Activated CD8-positive, alpha-beta memory T cell treated with anti-CD3 and anti-CD28 coated beads, Interleukin-2, amount 10 ng/mL, durations not matched to agents 7 days and 5 days (primary cell): ENCODE results near the gene ADAM30. TPM values are rescaled to one million over a fixed set of nuclear protein-coding genes. Genes with fewer than 3 reads are reported as not detected.

Experiments
- ATAC-seq: fragments of 150-1000 bp; cut with Tn5 transposase; one replicate; pipeline ENCODE4 v1.10.0; 2021; ENCODE audit warnings: moderate library complexity
- CTCF ChIA-PET: fragments of 350-600 bp; sonication (Branson Sonifier 250); formaldehyde crosslinking; loops from one replicate; lab custom pipeline; 2021; ENCODE audit warnings: antibody characterized with exemption; lab: Charles Lee
- DNase-seq: peaks from one replicate; pipeline ENCODE4 v3.0.0-alpha.2; 2020
- H3K27ac Mint-ChIP-seq: one replicate; pipeline ENCODE4 v1.8.0; 2021; ENCODE audit warnings: mild to moderate bottlenecking, mixed read lengths
- H3K27me3 Mint-ChIP-seq: one replicate; pipeline ENCODE4 v1.8.0; 2021; ENCODE audit warnings: mixed read lengths
- H3K36me3 Mint-ChIP-seq: one replicate; pipeline ENCODE4 v1.8.0; 2021; ENCODE audit warnings: mild to moderate bottlenecking, mixed read lengths
- H3K4me1 Mint-ChIP-seq: one replicate; pipeline ENCODE4 v1.8.0; 2021; ENCODE audit warnings: mixed read lengths
- H3K4me3 Mint-ChIP-seq: one replicate; pipeline ENCODE4 v1.8.0; 2021; ENCODE audit warnings: mild to moderate bottlenecking, moderate library complexity, mixed read lengths
- H3K9me3 Mint-ChIP-seq: one replicate; pipeline ENCODE4 v1.8.0; 2022; ENCODE audit warnings: low read depth, mixed read lengths
- total RNA-seq, 2 experiments: library from RNA; stranded (reverse); gene quantifications; one replicate each; pipeline ENCODE4 v1.2.3, GENCODE V29; 2021

Gene ADAM30
- not detected for total RNA-seq

DNA sequence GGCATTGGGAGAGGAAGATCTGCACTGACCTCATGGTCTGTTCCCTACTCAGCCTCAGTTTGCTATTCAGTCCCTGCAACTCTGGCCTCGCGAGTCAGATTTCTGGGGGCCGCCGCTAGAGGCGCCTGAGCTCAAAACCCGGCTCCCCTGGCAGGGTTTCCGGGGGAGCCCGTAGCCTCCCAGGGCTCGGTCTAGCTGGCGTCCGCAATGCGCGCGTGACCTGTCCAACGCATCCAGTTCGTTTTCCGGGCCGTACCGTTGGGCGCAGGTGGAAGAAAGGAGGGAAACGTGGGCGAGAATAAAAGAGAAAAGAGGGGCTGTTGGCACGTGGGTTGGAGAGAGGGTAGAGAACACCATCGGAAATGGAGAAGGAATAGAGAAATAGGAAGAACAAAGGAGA, at the start of gene ADAM30:
Gene ADAM30, minus strand, starts transcription at position 213 of the 400 bp plus-strand sequence. Its CDS starts 179 bp downstream, at position 34.
- H3K27ac Mint-ChIP-seq: no peak within 1 kb of the TSS
- no peak for DNase-seq
- H3K4me3 Mint-ChIP-seq: no peak within 1 kb of the TSS
- H3K36me3 Mint-ChIP-seq: peaks cover 4% of the 10 kb centered on the region
- no peaks in the 10 kb centered on the region for H3K9me3 Mint-ChIP-seq
- CTCF ChIA-PET: interaction anchor here (0.7 to 2.5 kb wide), 3 partner anchors 10 to 13 kb away, joined by 3 to 8 read pairs (median 4); no protein-coding TSS in a partner anchor
- H3K27me3 Mint-ChIP-seq: peaks cover 32% of the 10 kb centered on the region
- ATAC-seq: no peak
- H3K4me1 Mint-ChIP-seq: peaks cover 36% of the 10 kb centered on the region

- no peak overlapping the region for H3K4me3 Mint-ChIP-seq
- ATAC-seq: no peak
- CTCF ChIA-PET: interaction anchor here (0.7 kb wide), 1 partner anchor 45 kb away, joined by 4 read pairs; no protein-coding TSS in a partner anchor
- H3K27ac Mint-ChIP-seq: no peak overlapping the region
- H3K36me3 Mint-ChIP-seq: peaks cover 27% of the 10 kb centered on the region
- no peak for DNase-seq
- no peaks in the 10 kb centered on the region for H3K27me3 Mint-ChIP-seq
- no peaks in the 10 kb centered on the region for H3K9me3 Mint-ChIP-seq
- H3K4me1 Mint-ChIP-seq: peaks cover 2% of the 10 kb centered on the region
Observed at GRCh38 chr1:119943216-119943615, 46.9 kb upstream of the ADAM30 start.

DNA sequence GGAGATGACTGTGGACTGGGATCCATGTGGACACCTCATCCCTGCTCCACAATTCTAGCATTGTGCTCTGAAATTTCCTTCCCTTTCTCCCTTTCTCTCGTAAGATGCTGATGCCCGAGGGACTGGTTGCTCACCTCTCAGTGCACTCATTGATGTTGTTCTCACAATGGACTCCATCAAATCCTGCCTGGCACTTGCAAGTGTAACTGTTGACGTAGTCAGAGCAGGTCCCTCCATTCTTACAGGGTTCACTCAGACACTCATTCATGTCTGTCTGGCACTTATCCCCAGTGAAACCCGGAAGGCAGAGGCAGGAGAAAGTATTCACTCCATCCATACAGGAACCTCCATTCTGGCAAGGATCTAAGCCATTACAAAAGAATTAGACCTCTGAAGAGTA, 45.1 kb upstream of the ADAM30 start:
- no peak overlapping the region for H3K4me3 Mint-ChIP-seq
- no peaks in the 10 kb centered on the region for H3K27me3 Mint-ChIP-seq
- DNase-seq: no peak
- H3K4me1 Mint-ChIP-seq: peaks cover 2% of the 10 kb centered on the region
- ATAC-seq: no peak
- no peaks in the 10 kb centered on the region for H3K9me3 Mint-ChIP-seq
- no peak overlapping the region for H3K27ac Mint-ChIP-seq
- peaks cover 36% of the 10 kb centered on the region for H3K36me3 Mint-ChIP-seq
- CTCF ChIA-PET: interaction anchor here (0.9 to 1.3 kb wide), 2 partner anchors 9 to 33 kb away, joined by 3 to 4 read pairs; no protein-coding TSS in a partner anchor

DNA sequence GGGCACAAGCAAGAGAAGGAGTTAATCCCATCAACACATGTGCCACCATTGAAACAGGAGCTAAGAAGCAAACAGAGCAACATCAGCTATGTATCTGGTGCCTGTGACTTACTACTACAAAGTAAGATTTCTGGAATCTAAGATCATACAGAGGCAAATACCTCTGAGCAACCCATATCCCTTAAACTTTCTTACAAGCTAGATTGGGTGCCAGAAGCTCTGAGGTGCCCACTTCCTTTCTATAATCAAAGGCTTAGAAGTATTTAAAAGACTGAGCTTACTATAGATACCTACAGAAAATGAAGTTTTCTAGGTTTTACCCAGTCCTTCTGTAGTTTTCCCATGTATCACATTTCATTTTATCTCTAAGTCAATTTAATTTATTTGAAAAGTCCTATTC, 44.4 kb upstream of the ADAM30 start:
- CTCF ChIA-PET: interaction anchor here (0.9 to 1.3 kb wide), 2 partner anchors 9 to 33 kb away, joined by 3 to 4 read pairs; no protein-coding TSS in a partner anchor
- Mint-ChIP-seq H3K27ac (no peak overlapping the region), H3K4me1 (peaks cover 2% of the 10 kb centered on the region), H3K36me3 (peaks cover 41% of the 10 kb centered on the region), H3K9me3 (no peaks in the 10 kb centered on the region), H3K4me3 (no peak overlapping the region), H3K27me3 (no peaks in the 10 kb centered on the region)
- no peak for DNase-seq
- ATAC-seq: no peak

- peaks cover 68% of the 10 kb centered on the region for H3K36me3 Mint-ChIP-seq
- H3K4me3 Mint-ChIP-seq: no peak overlapping the region
- no peaks in the 10 kb centered on the region for H3K4me1 Mint-ChIP-seq
- no peak for DNase-seq
- CTCF ChIA-PET: interaction anchor here (0.9 to 1.1 kb wide), 2 partner anchors 11 to 67 kb away, joined by 3 read pairs; no protein-coding TSS in a partner anchor
- peaks cover 7% of the 10 kb centered on the region for H3K9me3 Mint-ChIP-seq
- no peaks in the 10 kb centered on the region for H3K27me3 Mint-ChIP-seq
- no peak for ATAC-seq
- no peak overlapping the region for H3K27ac Mint-ChIP-seq
Observed at GRCh38 chr1:119937198-119937597, 40.9 kb upstream of the ADAM30 start.

GRCh38 chr1:119935915-119936314, 39.6 kb upstream of the ADAM30 start:
- DNase-seq (no peak), ATAC-seq (no peak)
- Mint-ChIP-seq H3K36me3 (peaks cover 63% of the 10 kb centered on the region), H3K9me3 (peaks cover 7% of the 10 kb centered on the region), H3K27me3 (no peaks in the 10 kb centered on the region), H3K4me3 (no peak overlapping the region), H3K4me1 (no peaks in the 10 kb centered on the region), H3K27ac (no peak overlapping the region)
- CTCF ChIA-PET: interaction anchor here (0.9 kb wide), 1 partner anchor 31 kb away, joined by 3 read pairs; no protein-coding TSS in a partner anchor

- Mint-ChIP-seq H3K4me3 (no peak overlapping the region), H3K4me1 (no peaks in the 10 kb centered on the region), H3K27ac (no peak overlapping the region), H3K9me3 (peaks cover 7% of the 10 kb centered on the region), H3K27me3 (no peaks in the 10 kb centered on the region), H3K36me3 (peaks cover 61% of the 10 kb centered on the region)
- ATAC-seq: no peak
- CTCF ChIA-PET: interaction anchor here (0.8 to 1.5 kb wide), 2 partner anchors 13 to 42 kb away, joined by 3 to 5 read pairs; no protein-coding TSS in a partner anchor
- DNase-seq: no peak
Observed at GRCh38 chr1:119935373-119935772, 39.1 kb upstream of the ADAM30 start.

DNA sequence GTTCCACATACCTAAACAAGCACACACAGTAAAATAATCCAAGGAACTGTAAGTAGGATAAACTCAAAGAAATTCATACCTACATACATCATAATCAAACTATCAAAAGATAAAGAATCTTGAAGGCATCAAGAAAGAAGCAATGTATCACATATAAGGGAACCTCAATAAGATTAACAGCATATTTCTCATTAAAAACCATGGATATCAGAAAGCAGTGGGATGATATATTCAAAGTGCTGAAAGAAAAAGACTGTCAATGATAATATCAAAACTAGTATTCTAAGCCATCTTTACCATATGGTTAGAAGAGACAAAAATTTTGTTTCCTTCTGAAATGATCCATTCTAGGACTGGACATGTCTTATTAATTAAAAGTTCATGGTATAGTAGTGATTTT, 37.1 kb upstream of the ADAM30 start:
- no peak overlapping the region for H3K4me3 Mint-ChIP-seq
- no peaks in the 10 kb centered on the region for H3K27me3 Mint-ChIP-seq
- H3K36me3 Mint-ChIP-seq: peaks cover 52% of the 10 kb centered on the region
- H3K9me3 Mint-ChIP-seq: peaks cover 7% of the 10 kb centered on the region
- ATAC-seq (no peak), DNase-seq (no peak)
- no peak overlapping the region for H3K27ac Mint-ChIP-seq
- no peaks in the 10 kb centered on the region for H3K4me1 Mint-ChIP-seq
- CTCF ChIA-PET: no interaction called here

GRCh38 chr1:119929643-119930315, 33.5 kb upstream of the ADAM30 start:
- Mint-ChIP-seq H3K9me3 (peaks cover 7% of the 10 kb centered on the region), H3K27me3 (no peaks in the 10 kb centered on the region), H3K27ac (no peak overlapping the region), H3K4me3 (no peak overlapping the region), H3K36me3 (peaks cover 32% of the 10 kb centered on the region), H3K4me1 (no peaks in the 10 kb centered on the region)
- ATAC-seq (no peak), DNase-seq (no peak)
- CTCF ChIA-PET: no interaction called here

GRCh38 chr1:119926553-119926952, 30.2 kb upstream of the ADAM30 start:
- DNase-seq (no peak), ATAC-seq (no peak)
- no peak overlapping the region for H3K4me3 Mint-ChIP-seq
- no peaks in the 10 kb centered on the region for H3K9me3 Mint-ChIP-seq
- no peaks in the 10 kb centered on the region for H3K4me1 Mint-ChIP-seq
- CTCF ChIA-PET: interaction anchor here (1.5 kb wide), 1 partner anchor 22 kb away, joined by 3 read pairs; no protein-coding TSS in a partner anchor
- H3K27ac Mint-ChIP-seq: no peak overlapping the region
- H3K36me3 Mint-ChIP-seq: peaks cover 29% of the 10 kb centered on the region
- no peaks in the 10 kb centered on the region for H3K27me3 Mint-ChIP-seq

DNA sequence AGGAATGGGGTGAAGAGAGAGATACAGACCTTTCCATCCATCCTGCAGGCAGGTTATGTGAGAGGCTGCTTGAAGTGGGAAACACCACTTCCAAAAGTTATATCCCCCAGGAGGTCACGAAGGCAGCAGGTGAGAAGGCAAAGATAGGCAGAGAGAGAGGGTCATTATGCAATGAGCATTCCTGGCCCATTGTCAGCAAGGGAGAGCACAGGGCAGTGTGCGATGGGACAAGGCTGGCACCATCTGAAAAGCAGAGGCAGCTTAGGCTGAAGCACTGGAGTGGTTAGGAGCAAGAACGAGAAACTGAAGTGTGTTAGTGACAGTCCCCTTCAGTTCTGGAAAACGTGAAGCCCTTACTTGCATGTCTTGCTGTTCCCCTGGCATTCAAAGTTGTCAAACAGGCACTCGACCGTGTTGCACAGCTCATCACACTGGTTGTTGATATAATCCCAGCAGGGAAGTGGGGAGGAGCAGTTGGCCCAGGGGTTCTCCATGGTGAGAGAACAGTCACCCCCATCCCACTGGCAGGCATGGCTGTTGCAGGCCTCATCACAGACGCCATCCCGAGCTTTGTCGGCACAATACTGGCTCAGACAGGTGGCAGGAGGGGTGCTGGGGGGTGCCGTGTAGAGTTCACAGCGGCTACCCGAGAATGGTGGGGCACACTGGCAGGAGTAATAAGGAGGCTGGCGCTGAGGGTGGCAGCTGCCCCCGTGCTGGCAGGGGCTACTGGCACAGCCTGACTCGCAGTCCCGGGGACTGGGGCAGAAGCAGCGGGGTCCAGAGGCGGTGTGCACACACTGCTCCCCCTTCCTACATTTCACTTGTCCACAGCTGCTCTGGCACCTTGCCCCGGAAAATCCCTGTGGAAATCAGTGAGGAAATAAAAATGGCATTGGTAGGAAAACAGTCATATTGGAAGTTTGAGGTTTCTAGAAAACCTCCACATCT, 28.9 kb upstream of the ADAM30 start:
- DNase-seq (no peak), ATAC-seq (no peak)
- no peak overlapping the region for H3K27ac Mint-ChIP-seq
- H3K9me3 Mint-ChIP-seq: no peaks in the 10 kb centered on the region
- CTCF ChIA-PET: interaction anchor here (1.5 kb wide), 1 partner anchor 23 kb away, joined by 3 read pairs; no protein-coding TSS in a partner anchor
- H3K4me1 Mint-ChIP-seq: no peaks in the 10 kb centered on the region
- H3K4me3 Mint-ChIP-seq: no peak overlapping the region
- H3K27me3 Mint-ChIP-seq: no peaks in the 10 kb centered on the region
- peaks cover 37% of the 10 kb centered on the region for H3K36me3 Mint-ChIP-seq

GRCh38 chr1:119920104-119920968, 24.0 kb upstream of the ADAM30 start:
- peaks cover 60% of the 10 kb centered on the region for H3K36me3 Mint-ChIP-seq
- ATAC-seq (no peak), DNase-seq (no peak)
- no peak overlapping the region for H3K27ac Mint-ChIP-seq
- CTCF ChIA-PET: no interaction called here
- H3K4me1 Mint-ChIP-seq: no peaks in the 10 kb centered on the region
- no peaks in the 10 kb centered on the region for H3K27me3 Mint-ChIP-seq
- H3K9me3 Mint-ChIP-seq: no peaks in the 10 kb centered on the region
- no peak overlapping the region for H3K4me3 Mint-ChIP-seq
